ENCODE measurements around the gene FCHSD2.

The FCHSD2 gene

GRCh38 chr11:73164803-73165540, 22.9 kb upstream of the FCHSD2 start:
- Mint-ChIP-seq H3K4me3 (no peak overlapping the region), H3K36me3 (ENCODE audit: low read depth) (no peaks in the 10 kb centered on the region), H3K27ac (no peak overlapping the region), H3K4me1 (ENCODE audit: low read depth) (peaks cover 6% of the 10 kb centered on the region), H3K27me3 (ENCODE audit: low read depth) (peaks cover 20% of the 10 kb centered on the region), H3K9me3 (no peaks in the 10 kb centered on the region)
- no peak for DNase-seq (ENCODE audit: low spot score)

GRCh38 chr11:73163638-73164174, 21.6 kb upstream of the FCHSD2 start:
- DNase-seq (ENCODE audit: low spot score) = no peak
- no peak overlapping the region for H3K27ac Mint-ChIP-seq
- H3K36me3 Mint-ChIP-seq (ENCODE audit: low read depth) = no peaks in the 10 kb centered on the region
- peaks cover 20% of the 10 kb centered on the region for H3K27me3 Mint-ChIP-seq (ENCODE audit: low read depth)
- H3K4me3 Mint-ChIP-seq = no peak overlapping the region
- no peaks in the 10 kb centered on the region for H3K9me3 Mint-ChIP-seq
- H3K4me1 Mint-ChIP-seq (ENCODE audit: low read depth) = peaks cover 6% of the 10 kb centered on the region

- H3K9me3 Mint-ChIP-seq = no peaks in the 10 kb centered on the region
- no peak overlapping the region for H3K27ac Mint-ChIP-seq
- H3K36me3 Mint-ChIP-seq (ENCODE audit: low read depth) = no peaks in the 10 kb centered on the region
- H3K27me3 Mint-ChIP-seq (ENCODE audit: low read depth) = peaks cover 15% of the 10 kb centered on the region
- H3K4me1 Mint-ChIP-seq (ENCODE audit: low read depth) = peaks cover 12% of the 10 kb centered on the region
- no peak for DNase-seq (ENCODE audit: low spot score)
- no peak overlapping the region for H3K4me3 Mint-ChIP-seq
Observed at GRCh38 chr11:73162196-73162740, 20.1 kb upstream of the FCHSD2 start.

GRCh38 chr11:73160005-73160760, 18.1 kb upstream of the FCHSD2 start:
- H3K9me3 Mint-ChIP-seq = no peaks in the 10 kb centered on the region
- peaks cover under 1% of the 10 kb centered on the region for H3K36me3 Mint-ChIP-seq (ENCODE audit: low read depth)
- peaks cover 8% of the 10 kb centered on the region for H3K27me3 Mint-ChIP-seq (ENCODE audit: low read depth)
- H3K27ac Mint-ChIP-seq = no peak overlapping the region
- H3K4me1 Mint-ChIP-seq (ENCODE audit: low read depth) = peaks cover 26% of the 10 kb centered on the region
- H3K4me3 Mint-ChIP-seq = no peak overlapping the region
- no peak for DNase-seq (ENCODE audit: low spot score)

- Mint-ChIP-seq H3K4me1 (ENCODE audit: low read depth) (peaks cover 33% of the 10 kb centered on the region), H3K36me3 (ENCODE audit: low read depth) (peaks cover 2% of the 10 kb centered on the region), H3K4me3 (no peak overlapping the region), H3K27ac (no peak overlapping the region), H3K27me3 (ENCODE audit: low read depth) (peaks cover 2% of the 10 kb centered on the region), H3K9me3 (no peaks in the 10 kb centered on the region)
- no peak for DNase-seq (ENCODE audit: low spot score)
Observed at GRCh38 chr11:73159297-73159696, 17.2 kb upstream of the FCHSD2 start.

GRCh38 chr11:73158356-73159051, 16.4 kb upstream of the FCHSD2 start:
- Mint-ChIP-seq H3K36me3 (ENCODE audit: low read depth) (peaks cover 2% of the 10 kb centered on the region), H3K4me1 (ENCODE audit: low read depth) (peaks cover 41% of the 10 kb centered on the region), H3K9me3 (no peaks in the 10 kb centered on the region), H3K4me3 (no peak overlapping the region), H3K27me3 (ENCODE audit: low read depth) (peaks cover 2% of the 10 kb centered on the region), H3K27ac (no peak overlapping the region)
- no peak for DNase-seq (ENCODE audit: low spot score)

GRCh38 chr11:73157101-73158010, 15.2 kb upstream of the FCHSD2 start:
- Mint-ChIP-seq H3K4me1 (ENCODE audit: low read depth) (peaks cover 47% of the 10 kb centered on the region), H3K27me3 (ENCODE audit: low read depth) (peaks cover 2% of the 10 kb centered on the region), H3K36me3 (ENCODE audit: low read depth) (peaks cover 4% of the 10 kb centered on the region), H3K9me3 (no peaks in the 10 kb centered on the region), H3K27ac (no peak overlapping the region), H3K4me3 (no peak overlapping the region)
- DNase-seq (ENCODE audit: low spot score) = no peak

GRCh38 chr11:73156686-73157085, 14.6 kb upstream of the FCHSD2 start:
- H3K9me3 Mint-ChIP-seq = no peaks in the 10 kb centered on the region
- DNase-seq (ENCODE audit: low spot score) = no peak
- no peak overlapping the region for H3K27ac Mint-ChIP-seq
- H3K4me3 Mint-ChIP-seq = no peak overlapping the region
- peaks cover 2% of the 10 kb centered on the region for H3K27me3 Mint-ChIP-seq (ENCODE audit: low read depth)
- peaks cover 4% of the 10 kb centered on the region for H3K36me3 Mint-ChIP-seq (ENCODE audit: low read depth)
- H3K4me1 Mint-ChIP-seq (ENCODE audit: low read depth) = peaks cover 48% of the 10 kb centered on the region

GRCh38 chr11:73156114-73156513, 14.0 kb upstream of the FCHSD2 start:
- Mint-ChIP-seq H3K9me3 (no peaks in the 10 kb centered on the region), H3K4me3 (no peak overlapping the region), H3K36me3 (ENCODE audit: low read depth) (peaks cover 4% of the 10 kb centered on the region), H3K4me1 (ENCODE audit: low read depth) (peaks cover 52% of the 10 kb centered on the region), H3K27me3 (ENCODE audit: low read depth) (peaks cover 2% of the 10 kb centered on the region), H3K27ac (peak overlapping the region; percentile 42)
- no peak for DNase-seq (ENCODE audit: low spot score)

GRCh38 chr11:73155102-73155501, 13.0 kb upstream of the FCHSD2 start:
- no peaks in the 10 kb centered on the region for H3K9me3 Mint-ChIP-seq
- H3K27ac Mint-ChIP-seq = peak overlapping the region; percentile 78
- no peaks in the 10 kb centered on the region for H3K27me3 Mint-ChIP-seq (ENCODE audit: low read depth)

GRCh38 chr11:73154178-73154577, 12.1 kb upstream of the FCHSD2 start:
- peak overlapping the region; percentile 74 for H3K27ac Mint-ChIP-seq
- H3K36me3 Mint-ChIP-seq (ENCODE audit: low read depth) = peaks cover 4% of the 10 kb centered on the region
- H3K9me3 Mint-ChIP-seq = no peaks in the 10 kb centered on the region
- peak overlapping the region; percentile 51 for H3K4me3 Mint-ChIP-seq
- no peaks in the 10 kb centered on the region for H3K27me3 Mint-ChIP-seq (ENCODE audit: low read depth)
- peaks cover 62% of the 10 kb centered on the region for H3K4me1 Mint-ChIP-seq (ENCODE audit: low read depth)
- DNase-seq (ENCODE audit: low spot score) = peak; percentile 19

More at GRCh38 chr11:73155102-73155501, 13.0 kb upstream of the FCHSD2 start:
- Mint-ChIP-seq H3K36me3 (ENCODE audit: low read depth) (peaks cover 4% of the 10 kb centered on the region), H3K4me3 (peak overlapping the region; percentile 56), H3K4me1 (ENCODE audit: low read depth) (peaks cover 59% of the 10 kb centered on the region)
- DNase-seq (ENCODE audit: low spot score) = no peak

- H3K27me3 Mint-ChIP-seq (ENCODE audit: low read depth) = no peaks in the 10 kb centered on the region
- peaks cover 61% of the 10 kb centered on the region for H3K4me1 Mint-ChIP-seq (ENCODE audit: low read depth)
- peak; percentile 18 for DNase-seq (ENCODE audit: low spot score)
- no peaks in the 10 kb centered on the region for H3K9me3 Mint-ChIP-seq
- H3K36me3 Mint-ChIP-seq (ENCODE audit: low read depth) = peaks cover 4% of the 10 kb centered on the region
- peak overlapping the region; percentile 51 for H3K4me3 Mint-ChIP-seq
- H3K27ac Mint-ChIP-seq = peak overlapping the region; percentile 86
Observed at GRCh38 chr11:73152861-73153483, 10.9 kb upstream of the FCHSD2 start.

Data from T-helper 2 cell treated with Interferon-gamma antibody and Interleukin-4, amounts not matched to agents 5 μg/mL and 100 μg/mL, for 36 hours (primary cell).